Smooth muscle cell (in vitro differentiated cells): ENCODE data around the gene CINP. TPM values are rescaled to one million over a fixed set of nuclear protein-coding genes. Genes with fewer than 3 reads are reported as not detected.

Experiments
- DNase-seq: peaks from one replicate; lab custom pipeline; 2025; ENCODE audit not compliant: unreplicated experiment; lab: John Stamatoyannopoulos, UW
- H2AFZ ChIP-seq: fragments of 200-600 bp; sonication (generic); 2 replicates; pipeline ENCODE4 v1.6.0; 2016; ENCODE audit warnings: antibody characterized with exemption, low read depth, mild to moderate bottlenecking
- H3F3A ChIP-seq: fragments of 200-600 bp; sonication (generic); 2 replicates; pipeline ENCODE4 v1.6.0; 2017; ENCODE audit warnings: antibody characterized with exemption, low read depth
- H3K27ac ChIP-seq: fragments of 200-600 bp; sonication (generic); 2 replicates; pipeline ENCODE4 v1.5.1; 2016; ENCODE audit warnings: low read depth, mild to moderate bottlenecking
- H3K27me3 ChIP-seq: fragments of 200-600 bp; sonication (generic); 2 replicates; pipeline ENCODE4 v1.6.1; 2016; ENCODE audit warnings: low read depth, mild to moderate bottlenecking
- H3K36me3 ChIP-seq: fragments of 200-600 bp; sonication (generic); 2 replicates; pipeline ENCODE4 v1.5.1; 2016; ENCODE audit warnings: low read depth
- H3K4me1 ChIP-seq: fragments of 200-600 bp; sonication (generic); 2 replicates; pipeline ENCODE4 v1.5.1; 2016; ENCODE audit warnings: low read depth
- H3K4me2 ChIP-seq: fragments of 200-600 bp; sonication (generic); 2 replicates; pipeline ENCODE4 v1.6.0; 2016; ENCODE audit warnings: mild to moderate bottlenecking
- H3K4me3 ChIP-seq: fragments of 200-600 bp; sonication (generic); 2 replicates; pipeline ENCODE4 v1.5.1; 2016; ENCODE audit warnings: mild to moderate bottlenecking
- H3K79me2 ChIP-seq: fragments of 200-600 bp; sonication (generic); 2 replicates; pipeline ENCODE4 v1.6.0; 2016; ENCODE audit warnings: low read depth, mild to moderate bottlenecking
- H3K9ac ChIP-seq: fragments of 200-600 bp; sonication (generic); 2 replicates; pipeline ENCODE4 v1.6.0; 2016; ENCODE audit warnings: low read depth
- H3K9me3 ChIP-seq: fragments of 200-600 bp; sonication (generic); replicated peaks from 2 replicates; pipeline ENCODE4 v1.5.1; 2016; ENCODE audit warnings: low read depth
- H4K20me1 ChIP-seq: fragments of 200-600 bp; sonication (generic); 2 replicates; pipeline ENCODE4 v1.6.0; 2016; ENCODE audit warnings: low read depth
- CTCF ChIP-seq: fragments of 200-600 bp; sonication (generic); IDR thresholded peaks from 2 replicates; pipeline ENCODE4 v1.5.1; 2017; ENCODE audit warnings: borderline replicate concordance, mild to moderate bottlenecking, antibody characterized with exemption; ENCODE audit not compliant: insufficient read depth, poor library complexity, severe bottlenecking
- WGBS: methylation state at CpG from one replicate; pipeline ENCODE4 v1.1.7; 2016; ENCODE audit warnings: low lambda C conversion rate; 5-methylcytosine and 5-hydroxymethylcytosine counted together
- polyA plus RNA-seq: library from polyadenylated mRNA; unstranded; fragments of >200 nt; fragmentation: Nextera tagmentation; extraction: Ambion mirVana; gene quantifications from 2 replicates; pipeline ENCODE4 v1.2.1, GENCODE V29; 2016
- total RNA-seq: library from RNA; depleted of rRNA; stranded (reverse); fragments of >200 nt; gene quantifications from 2 replicates; pipeline ENCODE4 v1.2.3, GENCODE V29; 2014

Gene CINP
- total and polyA plus RNA-seq, 2 experiments from 2014 or later, result 36.5 to 43.6 TPM

- no peak for TF ChIP-seq CTCF
- Histone ChIP-seq H3K27ac (no peak overlapping the region), H3K4me3 (no peak overlapping the region), H3K27me3 (no peaks in the 10 kb centered on the region), H3K9ac (no peak overlapping the region), H3K4me2 (no peak overlapping the region), H4K20me1 (peaks cover 29% of the 10 kb centered on the region), H2AFZ (no peak overlapping the region), H3K9me3 (no peaks in the 10 kb centered on the region), H3K79me2 (peaks cover 6% of the 10 kb centered on the region), H3K36me3 (peaks cover 5% of the 10 kb centered on the region), H3K4me1 (no peaks in the 10 kb centered on the region), H3F3A (no peaks in the 10 kb centered on the region)
- DNase-seq, result no peak
These were observed 15.0 kb upstream of the CINP start for GRCh38 chr14:102377696-102378095.

- H3K27ac ChIP-seq, result no peak overlapping the region
- 91% methylated on average over 5 of the region's 5 CpGs for WGBS
These were observed 12.4 kb upstream of the CINP start for GRCh38 chr14:102375119-102375518.

GRCh38 chr14:102374264-102374663 is 11.6 kb upstream of the CINP start:
- Histone ChIP-seq H3K4me2 (no peak overlapping the region), H2AFZ (no peak overlapping the region), H3K36me3 (peaks cover 5% of the 10 kb centered on the region), H3K9me3 (no peaks in the 10 kb centered on the region), H3K4me3 (no peak overlapping the region), H3K27ac (no peak overlapping the region), H4K20me1 (peaks cover 60% of the 10 kb centered on the region), H3F3A (no peaks in the 10 kb centered on the region), H3K4me1 (no peaks in the 10 kb centered on the region), H3K79me2 (peaks cover 16% of the 10 kb centered on the region), H3K27me3 (no peaks in the 10 kb centered on the region), H3K9ac (no peak overlapping the region)
- WGBS, result 91% methylated on average over 2 of the region's 2 CpGs
- no peak for DNase-seq
- TF ChIP-seq CTCF, result no peak

More at GRCh38 chr14:102375119-102375518, 12.4 kb upstream of the CINP start:
- H3K27me3 ChIP-seq, result no peaks in the 10 kb centered on the region
- H3K4me3 ChIP-seq, result no peak overlapping the region
- DNase-seq, result no peak
- peaks cover 5% of the 10 kb centered on the region for H3K36me3 ChIP-seq
- H2AFZ ChIP-seq, result no peak overlapping the region
- peaks cover 52% of the 10 kb centered on the region for H4K20me1 ChIP-seq
- H3F3A ChIP-seq, result no peaks in the 10 kb centered on the region
- no peak overlapping the region for H3K9ac ChIP-seq
- H3K4me1 ChIP-seq, result no peaks in the 10 kb centered on the region
- no peaks in the 10 kb centered on the region for H3K9me3 ChIP-seq
- H3K79me2 ChIP-seq, result peaks cover 7% of the 10 kb centered on the region
- H3K4me2 ChIP-seq, result no peak overlapping the region
- TF ChIP-seq CTCF, result no peak

GRCh38 chr14:102373110-102373509 is 10.4 kb upstream of the CINP start:
- H3K79me2 ChIP-seq, result peaks cover 25% of the 10 kb centered on the region
- TF ChIP-seq CTCF, result no peak
- no peaks in the 10 kb centered on the region for H3K9me3 ChIP-seq
- H2AFZ ChIP-seq, result no peak overlapping the region
- H3K4me1 ChIP-seq, result no peaks in the 10 kb centered on the region
- H3F3A ChIP-seq, result no peaks in the 10 kb centered on the region
- DNase-seq, result no peak
- no peak overlapping the region for H3K4me2 ChIP-seq
- H3K27ac ChIP-seq, result no peak overlapping the region
- H3K27me3 ChIP-seq, result no peaks in the 10 kb centered on the region
- WGBS, result 97% methylated on average over 3 of the region's 3 CpGs
- H3K36me3 ChIP-seq, result peaks cover 5% of the 10 kb centered on the region
- H3K4me3 ChIP-seq, result no peak overlapping the region
- H3K9ac ChIP-seq, result no peak overlapping the region
- H4K20me1 ChIP-seq, result peaks cover 72% of the 10 kb centered on the region
